GM12891 (cell line): ENCODE measurements around the gene EPHA1.
"Not testable (repeated sequence)": the region's sequence is repeated elsewhere in the genome, so short reads cannot be mapped to it uniquely, and the experiment has no call there.

Experiments
- DNase-seq: peaks from one replicate; pipeline ENCODE4 v3.0.0; 2011; ENCODE audit warnings: low spot score; ENCODE audit not compliant: insufficient read length
- FAIRE-seq: peaks from 2 replicates; lab custom pipeline; 2011; peaks lifted over from hg19 to GRCh38; lab: Jason Lieb, UNC
- PAX5 ChIP-seq: IDR thresholded peaks from 2 replicates; pipeline ENCODE4 v1.6.1; 2011; ENCODE audit warnings: low read length, moderate library complexity, mild to moderate bottlenecking; ENCODE audit not compliant: insufficient read depth, severe bottlenecking
- POLR2A ChIP-seq: IDR thresholded peaks from 2 replicates; pipeline ENCODE4 v1.6.1; 2011; ENCODE audit warnings: low read depth, low read length, control low read depth
- POLR2AphosphoS5 ChIP-seq: IDR thresholded peaks from 2 replicates; pipeline ENCODE4 v1.6.1; 2011; ENCODE audit warnings: low read depth, low read length, control low read depth
- POU2F2 ChIP-seq: IDR thresholded peaks from 2 replicates; pipeline ENCODE4 v1.6.1; 2011; ENCODE audit warnings: low read depth, mild to moderate bottlenecking, control low read depth, low read length, moderate library complexity
- SPI1 ChIP-seq: IDR thresholded peaks from 2 replicates; pipeline ENCODE4 v1.6.1; 2011; ENCODE audit warnings: low read depth, low read length, control low read depth
- TAF1 ChIP-seq: IDR thresholded peaks from 2 replicates; pipeline ENCODE4 v1.6.1; 2011; ENCODE audit warnings: low read depth, low read length, control low read depth

The EPHA1 gene

DNA sequence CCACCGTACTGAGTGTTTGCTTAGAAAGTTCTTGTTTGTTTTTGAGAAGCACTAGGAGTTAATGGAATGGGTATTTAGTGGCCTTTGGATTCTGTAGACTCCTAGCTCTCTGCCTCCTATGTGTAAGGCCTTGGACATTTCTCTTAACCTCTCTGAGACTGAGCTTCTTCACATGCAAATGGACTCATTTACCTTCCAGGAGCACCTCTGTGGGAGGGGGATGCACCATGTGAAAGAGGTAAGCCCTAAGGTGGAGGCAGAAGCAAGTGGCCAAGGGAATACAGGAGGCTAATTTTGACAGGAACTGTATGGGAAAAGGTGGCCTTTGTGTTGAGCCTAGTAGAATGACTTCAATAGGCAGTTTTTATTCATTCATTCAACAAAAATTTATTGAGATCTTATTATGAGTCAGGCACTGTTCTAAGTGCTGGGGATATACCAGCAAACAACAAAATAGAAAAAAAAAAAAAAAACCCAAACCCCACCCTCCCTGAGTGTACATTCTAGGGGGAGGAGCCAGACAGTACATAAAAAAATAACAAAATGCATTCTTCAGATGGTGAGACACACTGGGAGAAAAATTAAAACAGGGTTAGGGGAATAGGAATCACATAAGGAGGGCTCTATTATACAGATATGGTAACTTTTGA, 9.2 kb upstream of the EPHA1 start:
- DNase-seq (no peak), FAIRE-seq (no peak)
- TF ChIP-seq POLR2A (no peak), TAF1 (no peak), SPI1 (no peak)

DNA sequence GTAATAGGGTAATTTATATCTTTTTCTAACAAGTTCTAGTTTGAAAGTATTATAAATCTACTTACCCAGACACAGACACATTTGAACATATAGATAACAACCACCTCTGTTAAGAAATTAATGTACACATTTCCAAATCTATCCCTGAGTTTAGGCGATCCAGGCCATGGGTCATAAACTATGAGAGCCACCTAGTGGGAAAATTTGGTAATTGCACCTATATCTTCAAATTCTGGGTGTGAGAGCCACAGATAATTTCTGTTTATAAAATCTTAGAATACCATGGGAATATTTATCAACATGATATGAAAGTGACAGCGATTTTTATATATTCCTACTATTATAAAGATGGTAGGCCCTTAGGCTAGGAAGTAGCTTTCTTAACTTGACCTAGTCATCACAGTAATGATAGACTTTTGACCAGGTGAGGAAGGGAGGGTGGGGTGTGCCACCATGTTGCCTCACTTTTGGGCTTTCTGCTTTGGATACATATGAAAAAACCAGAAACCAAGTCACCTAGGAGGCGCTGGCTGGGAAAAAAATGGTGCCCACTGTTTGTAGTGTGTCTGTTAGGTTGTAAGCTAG, 8.0 kb upstream of the EPHA1 start:
- FAIRE-seq: no peak
- no peak for DNase-seq
- TF ChIP-seq TAF1: no peak
- TF ChIP-seq POLR2A: no peak
- TF ChIP-seq POU2F2: no peak
- TF ChIP-seq POLR2AphosphoS5: no peak
- TF ChIP-seq PAX5: no peak
- no peak for TF ChIP-seq SPI1

DNA sequence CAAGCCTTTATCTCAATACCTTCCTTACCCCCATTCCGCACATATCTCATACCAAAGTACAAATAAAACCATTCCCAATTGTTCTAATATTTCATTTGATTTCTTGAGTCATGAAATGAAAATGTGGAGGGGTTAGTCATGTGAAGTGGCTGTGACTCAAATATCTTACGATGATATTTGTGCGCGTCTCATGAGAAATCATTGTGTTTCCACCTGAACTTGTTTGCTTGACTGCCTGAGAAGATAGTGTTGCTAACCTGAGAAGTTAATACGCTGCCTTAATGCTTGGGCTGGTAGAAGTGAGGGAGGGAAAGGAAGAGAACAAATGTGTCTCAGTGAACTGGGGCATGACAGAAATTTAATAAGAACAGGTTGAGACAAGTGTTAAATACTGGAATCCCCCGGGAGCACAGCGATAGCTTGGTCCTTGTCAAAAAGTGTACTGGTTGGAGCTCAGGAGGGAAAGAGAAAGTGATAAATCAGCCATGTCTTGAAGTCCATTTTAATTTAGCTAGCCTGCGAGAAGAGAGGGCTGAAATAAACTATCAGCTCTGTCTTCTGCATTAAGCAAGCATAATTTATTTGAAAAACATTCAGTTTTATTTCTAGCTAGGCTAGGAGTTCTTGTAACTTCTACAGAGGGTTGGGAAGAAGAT, 7.2 kb upstream of the EPHA1 start:
- FAIRE-seq: no peak
- no peak for TF ChIP-seq TAF1
- TF ChIP-seq POU2F2: no peak
- TF ChIP-seq PAX5: no peak
- no peak for TF ChIP-seq POLR2A
- no peak for TF ChIP-seq POLR2AphosphoS5
- no peak for TF ChIP-seq SPI1
- no peak for DNase-seq

DNA sequence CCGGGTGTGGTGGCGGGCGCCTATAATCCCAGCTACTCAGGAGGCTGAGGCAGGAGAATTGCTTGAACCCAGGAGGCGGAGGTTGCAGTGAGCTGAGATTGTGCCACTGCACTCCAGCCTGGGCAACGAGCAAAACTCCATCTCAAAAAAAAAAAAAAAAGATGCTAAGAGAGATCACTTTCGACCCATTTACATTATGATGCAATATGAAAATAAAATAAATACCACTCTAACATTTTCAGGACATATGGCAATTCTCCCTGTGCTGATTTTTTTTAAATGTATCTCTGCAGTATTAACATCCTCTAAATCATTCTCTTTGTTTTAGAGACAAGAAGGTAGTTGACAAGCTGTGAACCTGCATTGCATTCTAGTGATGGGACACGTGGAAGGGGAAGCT, 6.6 kb upstream of the EPHA1 start:
- not testable (repeated sequence) for DNase-seq, FAIRE-seq

DNA sequence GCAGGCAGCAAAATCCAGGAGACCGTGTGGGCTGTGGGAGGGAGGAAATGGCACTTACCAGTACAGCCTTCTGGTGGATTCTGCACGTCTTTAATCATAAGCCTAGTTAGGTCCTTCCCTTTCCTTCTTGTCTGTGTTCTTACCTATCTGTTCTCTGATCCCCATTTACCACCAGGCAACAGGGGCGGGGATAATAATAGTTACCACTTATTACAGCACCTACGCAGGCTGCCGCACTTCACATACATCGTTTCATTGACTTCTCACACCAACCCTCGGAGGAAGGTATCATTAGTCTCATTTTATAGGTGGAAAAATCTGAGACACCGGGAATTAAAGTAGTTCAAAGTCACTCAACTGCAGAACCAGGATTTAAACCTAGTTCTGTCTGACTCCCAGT, 4.5 kb upstream of the EPHA1 start:
- FAIRE-seq: no peak

DNA sequence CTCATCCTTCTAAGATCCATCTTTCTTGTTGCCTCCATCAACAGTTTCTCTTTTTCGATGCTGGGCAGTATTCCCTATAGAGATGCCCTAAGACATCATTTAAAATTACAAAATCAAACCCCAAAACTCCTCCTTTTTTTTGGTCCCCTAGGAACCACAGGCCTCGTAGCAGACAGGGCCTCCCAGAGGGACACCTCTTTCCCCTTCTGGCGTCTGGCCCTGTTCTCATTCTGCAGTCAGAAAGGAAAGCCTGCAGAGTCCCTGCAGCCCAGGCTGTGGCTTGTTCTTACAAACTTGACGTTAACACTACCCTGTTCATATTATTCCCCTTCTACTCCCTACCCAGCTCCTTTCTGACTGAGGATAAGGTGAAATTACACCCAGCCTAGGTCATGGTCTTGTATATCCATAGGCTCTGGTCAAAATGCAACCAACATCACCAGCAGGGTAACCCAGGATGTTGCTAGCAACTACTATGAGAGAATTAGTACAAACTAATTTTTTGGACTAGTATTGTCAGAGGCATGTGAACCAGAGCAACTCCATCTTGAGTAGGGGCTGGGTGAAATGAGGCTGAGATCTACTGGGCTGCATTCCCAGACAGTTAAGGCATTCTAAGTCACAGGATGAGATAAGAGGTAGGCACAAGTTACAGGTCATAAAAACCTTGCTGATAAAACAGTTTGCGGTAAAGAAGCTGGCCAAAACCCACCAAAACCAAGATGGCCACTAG, 3.5 kb upstream of the EPHA1 start:
- FAIRE-seq: no peak
- DNase-seq: no peak

More for the DNA sequence above, 4.5 kb upstream of the EPHA1 start:
- DNase-seq: no peak
- TF ChIP-seq POLR2A: no peak

DNA sequence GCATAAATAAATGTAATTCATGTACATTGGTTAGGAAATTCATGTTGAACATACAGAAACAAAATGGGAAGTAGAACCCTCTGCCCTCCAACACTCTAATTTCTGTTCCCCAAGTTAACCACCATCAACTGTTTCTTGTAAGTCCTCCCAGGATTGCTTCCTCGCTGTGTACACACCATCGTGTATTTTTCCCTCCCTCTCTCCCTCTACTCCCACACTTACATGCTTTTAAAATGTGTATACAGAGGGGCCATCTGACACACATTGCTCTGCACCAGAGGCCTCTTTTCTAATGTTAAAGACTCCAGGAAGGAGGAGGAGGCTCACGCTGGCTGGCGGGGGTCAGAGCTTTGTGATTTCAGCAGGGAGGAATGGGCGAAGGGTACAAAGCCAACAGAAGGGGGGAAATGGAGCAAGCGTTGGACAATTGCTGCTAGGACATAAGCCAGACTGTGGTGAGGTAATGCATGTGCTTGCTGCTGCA, 1.9 kb upstream of the EPHA1 start:
- no peak for DNase-seq
- TF ChIP-seq TAF1: no peak
- TF ChIP-seq POU2F2: no peak
- TF ChIP-seq PAX5: no peak
- TF ChIP-seq POLR2A: no peak
- no peak for TF ChIP-seq POLR2AphosphoS5
- no peak for TF ChIP-seq SPI1
- no peak for FAIRE-seq

More for the DNA sequence above, 3.5 kb upstream of the EPHA1 start:
- TF ChIP-seq POU2F2: no peak
- TF ChIP-seq PAX5: no peak
- TF ChIP-seq POLR2A: no peak
- TF ChIP-seq TAF1: no peak
- TF ChIP-seq POLR2AphosphoS5: no peak
- TF ChIP-seq SPI1: no peak

DNA sequence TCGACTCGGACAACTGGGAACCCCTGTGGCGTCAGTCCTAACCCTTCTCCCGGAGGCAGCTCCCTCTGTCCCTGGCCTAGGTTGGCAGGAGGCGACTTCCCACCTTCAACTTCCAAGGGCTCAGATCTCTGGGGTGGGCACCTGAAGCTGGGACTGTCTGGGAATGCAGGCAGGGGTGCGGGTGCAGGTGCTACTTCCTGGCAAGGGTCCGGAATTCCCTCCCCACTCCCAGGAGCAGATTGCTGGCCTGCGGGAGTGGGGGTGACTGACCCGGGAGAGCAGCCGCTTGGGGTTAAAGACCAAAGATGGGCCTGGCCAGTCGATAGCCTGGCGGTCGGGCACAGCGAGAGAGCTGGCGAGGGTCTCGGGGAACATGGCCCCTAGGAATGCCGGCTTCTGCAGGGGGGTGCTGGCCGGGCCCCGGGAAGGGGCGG, 387 bp downstream of the EPHA1 start:
- FAIRE-seq (no peak), DNase-seq (no peak)
- TF ChIP-seq POLR2AphosphoS5 (no peak), TAF1 (no peak), POU2F2 (no peak), PAX5 (no peak), POLR2A (no peak), SPI1 (no peak)

DNA sequence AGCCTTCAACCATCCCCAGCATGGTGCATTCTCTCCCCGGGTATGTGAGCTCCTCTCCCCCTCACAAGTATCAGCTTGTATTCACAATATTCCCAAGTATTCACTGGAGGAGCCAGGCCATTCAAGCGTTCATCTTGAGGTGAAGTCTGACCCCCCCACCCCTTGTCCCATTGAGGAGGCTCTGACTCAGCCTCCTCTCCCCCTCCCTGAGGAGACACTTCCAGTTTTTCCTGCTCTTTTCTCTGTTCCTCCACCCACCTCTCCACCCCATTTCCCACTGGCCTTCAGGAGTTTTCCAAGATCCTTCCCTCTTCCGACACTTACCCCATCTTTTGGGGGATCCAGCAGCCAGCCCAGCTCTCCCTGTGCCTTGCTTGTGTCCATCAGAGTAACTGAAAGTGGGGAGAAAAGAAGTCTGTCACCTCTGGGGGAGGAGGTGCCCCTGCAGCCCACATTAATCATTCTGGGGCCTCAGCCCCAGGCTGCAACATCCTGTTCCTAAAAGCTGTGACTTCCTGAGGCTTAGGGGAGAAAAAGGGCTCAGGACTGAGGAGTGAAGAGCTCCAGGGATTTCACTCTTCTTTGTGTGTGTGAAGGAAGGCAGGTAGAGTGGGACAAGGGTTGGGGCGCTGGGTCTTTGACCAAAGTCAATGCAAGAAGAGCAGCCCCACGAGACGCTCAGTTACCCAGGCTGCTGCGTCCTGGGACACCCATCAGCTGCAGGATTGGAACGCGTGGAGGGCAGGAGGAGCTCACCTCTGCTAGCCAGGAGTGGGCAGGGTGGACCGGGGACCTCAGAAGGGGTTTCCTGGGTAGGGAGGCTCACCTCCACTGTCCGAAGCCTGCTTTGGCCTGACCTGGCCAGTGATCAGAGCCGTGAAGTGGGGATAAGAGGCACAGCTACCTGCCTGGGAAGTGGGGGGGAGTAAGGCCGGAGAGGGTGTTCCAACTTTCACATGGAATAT, 1.1 kb downstream of the EPHA1 start:
- DNase-seq (no peak), FAIRE-seq (no peak)
- TF ChIP-seq POU2F2: no peak
- no peak for TF ChIP-seq TAF1
- TF ChIP-seq POLR2AphosphoS5: no peak
- TF ChIP-seq PAX5: no peak
- TF ChIP-seq SPI1: no peak
- no peak for TF ChIP-seq POLR2A
